Inflammatory macrophage treated with lipopolysaccharide for 4 hours (primary cell): ENCODE results near the gene CSPG5.

ENCODE experiments used
- DNase-seq: peaks from one replicate; pipeline ENCODE4 v3.0.0-alpha.2; 2020

Gene CSPG5, protein sequence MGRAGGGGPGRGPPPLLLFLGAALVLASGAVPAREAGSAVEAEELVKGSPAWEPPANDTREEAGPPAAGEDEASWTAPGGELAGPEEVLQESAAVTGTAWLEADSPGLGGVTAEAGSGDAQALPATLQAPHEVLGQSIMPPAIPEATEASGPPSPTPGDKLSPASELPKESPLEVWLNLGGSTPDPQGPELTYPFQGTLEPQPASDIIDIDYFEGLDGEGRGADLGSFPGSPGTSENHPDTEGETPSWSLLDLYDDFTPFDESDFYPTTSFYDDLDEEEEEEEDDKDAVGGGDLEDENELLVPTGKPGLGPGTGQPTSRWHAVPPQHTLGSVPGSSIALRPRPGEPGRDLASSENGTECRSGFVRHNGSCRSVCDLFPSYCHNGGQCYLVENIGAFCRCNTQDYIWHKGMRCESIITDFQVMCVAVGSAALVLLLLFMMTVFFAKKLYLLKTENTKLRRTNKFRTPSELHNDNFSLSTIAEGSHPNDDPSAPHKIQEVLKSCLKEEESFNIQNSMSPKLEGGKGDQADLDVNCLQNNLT

GRCh38 chr3:47578691-47579632 lies at the start of gene CSPG5:
CSPG5 (minus strand) TSS chr3:47578865; CDS start chr3:47578693, 172 bp downstream.
- DNase-seq = peak; percentile 11

DNA sequence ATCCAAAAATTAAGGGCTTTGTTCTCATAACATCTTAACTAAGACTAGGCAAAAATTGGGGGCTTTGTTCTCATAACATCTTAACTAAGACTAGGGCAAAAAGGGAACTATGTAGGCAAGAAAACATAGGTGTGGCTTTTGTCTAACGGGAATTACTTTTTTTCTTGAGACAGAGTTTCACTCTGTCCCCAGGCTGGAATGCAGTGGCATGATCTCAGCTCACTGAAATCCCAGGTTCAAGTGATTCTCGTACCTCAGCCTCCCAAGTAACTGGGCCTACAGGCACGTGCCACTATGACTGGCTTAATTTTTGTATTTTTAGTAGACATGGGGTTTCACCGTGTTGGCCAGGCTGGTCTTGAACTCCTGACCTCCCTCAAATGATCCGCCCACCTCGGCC lies 49.8 kb upstream of the CSPG5 start:
- no peak for DNase-seq

GRCh38 chr3:47622671-47623461 lies 44.2 kb upstream of the CSPG5 start:
- no peak for DNase-seq

GRCh38 chr3:47617086-47618010 lies 38.7 kb upstream of the CSPG5 start:
- DNase-seq = no peak

GRCh38 chr3:47614788-47615187 lies 36.1 kb upstream of the CSPG5 start:
- no peak for DNase-seq

DNA sequence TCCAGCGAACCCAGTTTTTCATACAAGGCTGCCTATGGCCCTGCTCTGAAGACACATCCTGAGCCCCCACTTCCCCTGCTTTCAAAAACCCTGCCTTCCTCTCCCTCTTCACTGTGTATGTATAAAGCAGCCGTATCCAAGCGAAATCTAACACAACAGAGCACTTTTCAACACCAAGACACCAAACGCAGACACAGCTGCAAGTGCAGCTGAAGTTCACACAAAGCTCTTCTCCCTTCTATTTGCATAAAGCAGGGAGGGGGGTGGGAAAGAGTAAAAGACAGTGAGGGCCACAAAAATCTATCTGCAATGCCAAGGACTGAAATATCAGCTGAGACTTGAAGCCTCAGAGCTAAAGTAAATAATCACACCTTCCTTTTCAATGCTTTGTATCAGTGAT lies 35.1 kb upstream of the CSPG5 start:
- DNase-seq = no peak

DNA sequence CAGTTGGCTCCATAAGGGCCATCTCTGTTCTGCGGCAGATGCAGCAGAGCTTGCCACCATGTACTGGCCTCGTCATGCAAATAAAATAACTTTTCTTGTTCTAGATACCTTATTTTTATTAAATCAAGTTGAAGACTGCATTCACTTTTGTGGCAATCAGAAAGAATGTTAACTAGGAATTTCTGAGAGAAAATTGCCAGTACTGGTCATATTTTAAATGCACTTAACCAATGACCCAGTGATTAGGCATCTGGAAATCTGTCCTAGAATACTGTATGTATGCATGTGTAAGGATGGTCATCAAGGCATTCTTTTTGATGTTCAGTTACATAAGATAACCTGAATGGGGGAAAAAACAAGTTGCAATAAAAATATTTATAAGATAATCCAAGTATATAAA lies 34.2 kb upstream of the CSPG5 start:
- no peak for DNase-seq

DNA sequence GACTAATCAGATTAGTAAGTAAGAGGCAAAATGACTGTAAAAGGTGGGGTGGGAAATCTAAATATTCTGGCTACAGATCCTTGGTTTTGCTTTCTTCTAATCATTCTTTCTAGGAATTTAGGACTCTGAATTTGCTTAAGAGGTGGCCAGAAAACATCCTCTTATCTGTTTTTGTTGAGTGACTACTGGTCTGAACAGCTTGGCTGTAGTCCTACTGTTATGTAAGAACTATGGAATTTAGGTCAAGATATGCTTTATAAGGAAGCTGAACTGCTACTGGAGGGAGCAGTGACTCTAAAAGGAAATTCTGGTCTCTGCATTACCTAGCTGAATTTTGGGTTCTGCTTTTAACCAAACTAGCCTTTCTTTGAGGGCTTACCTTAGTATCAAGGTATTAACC lies 33.5 kb upstream of the CSPG5 start:
- DNase-seq = no peak

GRCh38 chr3:47611576-47611975 lies 32.9 kb upstream of the CSPG5 start:
- no peak for DNase-seq

DNA sequence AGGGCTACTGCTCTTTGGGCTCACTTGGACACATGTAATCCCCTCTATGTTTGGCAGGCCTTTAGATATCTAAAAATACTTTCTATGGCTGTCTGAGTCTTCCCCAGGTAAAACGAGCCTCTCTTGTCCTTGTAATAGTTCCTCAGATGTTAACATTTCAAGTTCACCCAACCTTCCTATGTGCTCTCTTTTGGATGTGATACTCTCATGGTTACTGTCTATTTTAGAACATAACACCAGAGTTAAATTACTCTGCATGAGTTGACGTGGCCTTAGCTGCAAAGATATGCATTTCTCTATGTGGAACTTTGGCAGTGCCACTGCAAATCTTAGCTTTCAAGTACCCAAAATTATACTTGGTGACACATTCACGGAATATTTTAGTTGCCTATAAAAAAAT lies 31.9 kb upstream of the CSPG5 start:
- no peak for DNase-seq

GRCh38 chr3:47607335-47607734 lies 28.7 kb upstream of the CSPG5 start:
- no peak for DNase-seq

- DNase-seq = no peak
Measured at GRCh38 chr3:47606165-47606564, 27.5 kb upstream of the CSPG5 start.

- no peak for DNase-seq
Measured at GRCh38 chr3:47605652-47606051, 27.0 kb upstream of the CSPG5 start.

- DNase-seq = no peak
Measured at GRCh38 chr3:47604145-47604544, 25.5 kb upstream of the CSPG5 start.

GRCh38 chr3:47603332-47603731 lies 24.7 kb upstream of the CSPG5 start:
- DNase-seq = no peak

GRCh38 chr3:47601281-47601680 lies 22.6 kb upstream of the CSPG5 start:
- DNase-seq = peak; percentile 62

DNA sequence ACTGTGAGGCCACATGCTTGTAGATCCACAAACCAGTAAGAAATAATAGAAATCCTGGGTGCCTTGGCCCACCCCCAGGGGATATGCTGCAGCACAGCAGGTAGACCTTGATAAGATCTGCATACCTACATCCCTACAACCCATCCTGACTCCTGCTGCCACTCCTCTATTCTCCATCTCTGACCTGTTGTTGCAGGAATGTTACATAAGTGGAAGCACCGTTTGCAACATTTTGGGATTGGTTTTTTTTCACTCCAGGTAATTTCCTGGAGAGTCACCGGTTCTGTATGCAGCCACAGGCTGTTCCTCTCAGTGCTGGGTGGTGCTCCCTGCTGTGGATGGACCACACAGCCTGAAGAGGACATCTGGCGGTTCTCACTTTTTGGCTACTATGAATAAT lies 16.1 kb upstream of the CSPG5 start:
- no peak for DNase-seq

GRCh38 chr3:47592066-47592795 lies 13.6 kb upstream of the CSPG5 start:
- DNase-seq = no peak

- DNase-seq = no peak
Measured at GRCh38 chr3:47590216-47590615, 11.6 kb upstream of the CSPG5 start.

DNA sequence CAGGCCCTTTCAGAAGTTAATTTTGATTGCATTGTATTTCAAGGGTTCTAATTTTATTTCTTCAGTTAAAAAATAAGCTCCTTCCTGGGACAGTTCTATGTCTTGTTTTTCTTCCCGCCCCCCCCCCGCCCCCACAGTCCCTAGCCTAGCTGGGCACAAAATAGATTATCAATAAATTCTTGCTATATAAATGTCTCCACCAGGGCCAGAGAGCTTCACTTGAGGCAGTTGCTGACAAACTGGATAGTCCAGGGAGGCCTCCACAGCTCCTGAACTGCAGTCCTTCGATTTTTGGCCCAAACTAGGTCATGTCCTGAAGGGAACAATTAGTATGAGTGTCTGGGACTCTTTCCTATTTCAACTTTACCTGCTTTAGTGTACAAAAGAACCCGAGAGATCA lies 9.9 kb upstream of the CSPG5 start:
- DNase-seq = no peak

DNA sequence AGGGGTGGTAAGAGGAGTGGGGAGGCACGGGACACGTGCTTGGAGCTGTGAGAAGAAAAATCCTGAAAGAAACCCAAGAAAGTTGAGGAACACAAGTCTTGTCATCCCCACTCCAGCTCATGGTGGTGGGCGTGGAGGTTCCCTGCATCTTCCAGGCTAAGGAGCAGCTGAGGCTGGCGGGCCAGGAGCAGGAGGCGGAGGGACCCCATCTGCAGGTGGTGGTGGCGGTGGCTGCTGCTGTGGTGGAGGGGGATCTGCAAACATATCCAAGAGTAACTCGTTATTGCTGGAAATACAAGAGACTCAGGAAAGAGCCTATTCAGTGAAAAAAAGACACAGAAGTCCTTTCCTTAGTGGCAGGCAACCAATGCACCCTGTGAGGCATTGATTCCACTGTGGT lies 9.4 kb upstream of the CSPG5 start:
- no peak for DNase-seq
